Liver (tissue), 9 donors: Measurements from ENCODE around the gene ELF4. TPM values are rescaled to one million over a fixed set of nuclear protein-coding genes. Genes with fewer than 3 reads are reported as not detected.

Experiments used
- DNase-seq: peaks from one replicate; pipeline ENCODE4 v3.0.0-alpha.2; 2017; ENCODE audit warnings: low spot score
- H3K27ac ChIP-seq, 2 donors: one replicate each; pipeline ENCODE4 v1.7.0; 2013; ENCODE audit warnings: inconsistent platforms in 2 of 2, low read length in 2 of 2, control low read depth in 1 of 2, low read depth in 1 of 2, mild to moderate bottlenecking in 1 of 2
- H3K27me3 ChIP-seq, 4 donors: one replicate each; pipeline versions ENCODE4 v1.6.1 to v1.7.0; 2013; ENCODE audit warnings: low read length in 3 of 4, inconsistent platforms in 1 of 4, mild to moderate bottlenecking in 1 of 4, moderate library complexity in 1 of 4; ENCODE audit not compliant: control insufficient read depth in 4 of 4, insufficient read depth in 4 of 4
- H3K36me3 ChIP-seq, 4 donors: one replicate each; pipeline versions ENCODE4 v1.6.1 to v1.7.0; 2013; ENCODE audit warnings: low read length in 3 of 4, mild to moderate bottlenecking in 3 of 4, low read depth in 1 of 4, moderate library complexity in 1 of 4; ENCODE audit not compliant: control insufficient read depth in 4 of 4, insufficient read depth in 3 of 4
- H3K4me1 ChIP-seq, 4 donors: one replicate each; pipeline versions ENCODE4 v1.6.1 to v1.7.0; 2013; ENCODE audit warnings: low read length in 3 of 4, mild to moderate bottlenecking in 3 of 4, moderate library complexity in 1 of 4; ENCODE audit not compliant: control insufficient read depth in 4 of 4, insufficient read depth in 4 of 4
- H3K4me3 ChIP-seq, 3 donors: one replicate each; pipeline versions ENCODE4 v1.6.1 to v1.7.0; 2013; ENCODE audit warnings: low read length in 3 of 3, control low read depth in 1 of 3, low read depth in 1 of 3, mild to moderate bottlenecking in 1 of 3
- H3K9ac ChIP-seq, 2 donors: one replicate each; pipeline ENCODE4 v1.7.0; 2013; ENCODE audit warnings: low read length in 2 of 2, mild to moderate bottlenecking in 2 of 2, moderate library complexity in 2 of 2, control low read depth in 1 of 2, low read depth in 1 of 2
- H3K9me3 ChIP-seq, 4 donors: one replicate each; pipeline versions ENCODE4 v1.6.1 to v1.7.0; 2013; ENCODE audit warnings: low read length in 3 of 4; ENCODE audit not compliant: control insufficient read depth in 4 of 4
- EGR1 ChIP-seq, 2 donors: IDR thresholded peaks; 2 replicates each; pipeline ENCODE4 v1.6.1; 2016 to 2018; ENCODE audit warnings: antibody characterized with exemption in 2 of 2, low read depth in 2 of 2
- FOXA1 ChIP-seq: IDR thresholded peaks from 2 replicates; pipeline ENCODE4 v1.6.1; 2016; ENCODE audit warnings: antibody characterized with exemption
- FOXA2 ChIP-seq: IDR thresholded peaks from 2 replicates; pipeline ENCODE4 v1.6.1; 2016; ENCODE audit warnings: antibody characterized with exemption
- GABPA ChIP-seq, 2 donors: IDR thresholded peaks in 1 of 2; conservative IDR thresholded peaks in 1 of 2; 2 replicates each; pipeline ENCODE4 v1.6.1; 2016; ENCODE audit warnings: antibody characterized with exemption in 2 of 2, mild to moderate bottlenecking in 1 of 2, moderate library complexity in 1 of 2
- HNF4A ChIP-seq, 2 donors: conservative IDR thresholded peaks; 2 replicates each; pipeline ENCODE4 v1.6.1; 2016; ENCODE audit warnings: antibody characterized with exemption in 2 of 2, mild to moderate bottlenecking in 2 of 2
- HNF4G ChIP-seq: IDR thresholded peaks from 2 replicates; pipeline ENCODE4 v1.6.1; 2016; ENCODE audit warnings: antibody characterized with exemption
- JUND ChIP-seq, 2 donors: IDR thresholded peaks; 2 replicates each; pipeline ENCODE4 v1.6.1; 2016; ENCODE audit warnings: antibody characterized with exemption in 2 of 2
- NR2F2 ChIP-seq: IDR thresholded peaks from 2 replicates; pipeline ENCODE4 v1.6.1; 2016; ENCODE audit warnings: antibody characterized with exemption
- RAD21 ChIP-seq, 2 donors: IDR thresholded peaks; 2 replicates each; pipeline ENCODE4 v1.6.1; 2016; ENCODE audit warnings: antibody characterized with exemption in 2 of 2, mild to moderate bottlenecking in 2 of 2
- RXRA ChIP-seq, 2 donors: IDR thresholded peaks; 2 replicates each; pipeline ENCODE4 v1.6.1; 2017 to 2018; ENCODE audit warnings: antibody characterized with exemption in 2 of 2, mild to moderate bottlenecking in 1 of 2
- SP1 ChIP-seq: IDR thresholded peaks from 2 replicates; pipeline ENCODE4 v1.6.1; 2018; ENCODE audit warnings: antibody characterized with exemption, mild to moderate bottlenecking
- TAF1 ChIP-seq: conservative IDR thresholded peaks from 2 replicates; pipeline ENCODE4 v1.6.1; 2016; ENCODE audit warnings: antibody characterized with exemption, mild to moderate bottlenecking
- YY1 ChIP-seq: IDR thresholded peaks from 2 replicates; pipeline ENCODE4 v1.6.1; 2016; ENCODE audit warnings: antibody characterized with exemption, mild to moderate bottlenecking
- whole genome bisulfite sequencing: extraction: QIAGEN DNeasy Blood & Tissue Kit; methylation state at CpG from one replicate; pipeline ENCODE4 v1.1.7; 2013; 5-methylcytosine and 5-hydroxymethylcytosine counted together
- polyA plus RNA-seq, 2 donors: library from polyadenylated mRNA; stranded (reverse) in 1 of 2; unstranded in 1 of 2; fragments of 200-250 nt in 1 of 2; fragments of >200 nt in 1 of 2; fragmentation: Nextera tagmentation in 1 of 2; extraction: Ambion mirVana in 1 of 2; gene quantifications; one replicate each; pipeline versions ENCODE4 v1.2.1 to v1.2.3, GENCODE V29; 2013 to 2015
- total RNA-seq, 2 donors: library from RNA; depleted of rRNA; stranded (reverse); fragments of >200 nt; gene quantifications; one replicate each; pipeline ENCODE4 v1.2.3, GENCODE V29; 2014
- TF ChIP-seq, protein P1 (sequence below): fragments of 150-350 bp; IDR thresholded peaks from 2 replicates; pipeline ENCODE4 v1.5.1; 2017; ENCODE audit warnings: improper control_type of control experiment, low read depth, low read length; ENCODE audit not compliant: missing input control
- TF ChIP-seq, protein P2 (sequence below): IDR thresholded peaks from 2 replicates; pipeline ENCODE4 v1.6.1; 2016; ENCODE audit warnings: antibody characterized with exemption
- TF ChIP-seq, protein P3 (sequence below): IDR thresholded peaks from 2 replicates; pipeline ENCODE4 v1.6.1; 2016; ENCODE audit warnings: antibody characterized with exemption
- TF ChIP-seq, protein P4 (sequence below): IDR thresholded peaks from 2 replicates; pipeline ENCODE4 v1.6.1; 2016; ENCODE audit warnings: antibody characterized with exemption, mild to moderate bottlenecking
- TF ChIP-seq, protein P5 (sequence below): IDR thresholded peaks from 2 replicates; pipeline ENCODE4 v1.6.1; 2016; ENCODE audit warnings: antibody characterized with exemption
- donor health status: healthy.
- donor health status: healthy.
- donor health status: healthy.
- donor health status: healthy.
- donor health status: healthy.

ELF4 gene
- total and polyA plus RNA-seq, 4 donors: 0.35 to 4.7 (median 1.5) TPM

DNA sequence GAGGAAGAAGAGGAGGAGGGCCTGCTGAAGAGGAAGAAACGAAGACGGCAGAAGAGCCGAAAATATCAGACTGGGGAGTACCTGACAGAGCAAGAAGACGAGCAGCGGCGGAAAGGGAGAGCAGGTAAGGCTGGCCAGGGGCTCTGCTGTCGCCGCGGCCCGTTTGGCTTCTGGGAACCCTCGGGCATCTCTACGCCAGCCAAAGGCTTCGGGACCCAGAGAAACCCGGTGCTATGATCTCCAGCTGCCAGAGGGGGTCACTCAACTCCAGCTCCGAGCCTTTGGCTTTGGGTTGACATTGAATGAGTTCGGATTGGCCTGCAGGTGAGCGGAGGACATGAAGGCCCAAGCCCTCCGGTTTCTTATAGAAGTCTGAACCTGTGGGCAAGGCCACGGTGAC lies 85.0 kb downstream of the ELF4 start:
- no peaks in the 10 kb centered on the region for H3K4me1 ChIP-seq
- WGBS: 93% methylated on average over 19 of the region's 19 CpGs
- H3K27ac ChIP-seq: no peak overlapping the region
- TF ChIP-seq, protein P1, sequence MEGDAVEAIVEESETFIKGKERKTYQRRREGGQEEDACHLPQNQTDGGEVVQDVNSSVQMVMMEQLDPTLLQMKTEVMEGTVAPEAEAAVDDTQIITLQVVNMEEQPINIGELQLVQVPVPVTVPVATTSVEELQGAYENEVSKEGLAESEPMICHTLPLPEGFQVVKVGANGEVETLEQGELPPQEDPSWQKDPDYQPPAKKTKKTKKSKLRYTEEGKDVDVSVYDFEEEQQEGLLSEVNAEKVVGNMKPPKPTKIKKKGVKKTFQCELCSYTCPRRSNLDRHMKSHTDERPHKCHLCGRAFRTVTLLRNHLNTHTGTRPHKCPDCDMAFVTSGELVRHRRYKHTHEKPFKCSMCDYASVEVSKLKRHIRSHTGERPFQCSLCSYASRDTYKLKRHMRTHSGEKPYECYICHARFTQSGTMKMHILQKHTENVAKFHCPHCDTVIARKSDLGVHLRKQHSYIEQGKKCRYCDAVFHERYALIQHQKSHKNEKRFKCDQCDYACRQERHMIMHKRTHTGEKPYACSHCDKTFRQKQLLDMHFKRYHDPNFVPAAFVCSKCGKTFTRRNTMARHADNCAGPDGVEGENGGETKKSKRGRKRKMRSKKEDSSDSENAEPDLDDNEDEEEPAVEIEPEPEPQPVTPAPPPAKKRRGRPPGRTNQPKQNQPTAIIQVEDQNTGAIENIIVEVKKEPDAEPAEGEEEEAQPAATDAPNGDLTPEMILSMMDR: no peak
- TF ChIP-seq TAF1 (no peak), JUND (IDR thresholded peaks at IDR 0.05) (no peak), EGR1 (IDR thresholded peaks at IDR 0.05; ENCODE audit: low read depth in 2 of 2) (no peak), HNF4A (conservative IDR thresholded peaks at IDR 0.05) (no peak), RXRA (IDR thresholded peaks at IDR 0.05) (no peak), YY1 (no peak), GABPA (IDR thresholded peaks at IDR 0.05 in 1 of 2, conservative IDR thresholded peaks at IDR 0.05 in 1 of 2) (no peak), FOXA2 (no peak), HNF4G (no peak), NR2F2 (no peak), FOXA1 (no peak), SP1 (no peak), RAD21 (IDR thresholded peaks at IDR 0.05) (no peak)
- TF ChIP-seq, protein P2, sequence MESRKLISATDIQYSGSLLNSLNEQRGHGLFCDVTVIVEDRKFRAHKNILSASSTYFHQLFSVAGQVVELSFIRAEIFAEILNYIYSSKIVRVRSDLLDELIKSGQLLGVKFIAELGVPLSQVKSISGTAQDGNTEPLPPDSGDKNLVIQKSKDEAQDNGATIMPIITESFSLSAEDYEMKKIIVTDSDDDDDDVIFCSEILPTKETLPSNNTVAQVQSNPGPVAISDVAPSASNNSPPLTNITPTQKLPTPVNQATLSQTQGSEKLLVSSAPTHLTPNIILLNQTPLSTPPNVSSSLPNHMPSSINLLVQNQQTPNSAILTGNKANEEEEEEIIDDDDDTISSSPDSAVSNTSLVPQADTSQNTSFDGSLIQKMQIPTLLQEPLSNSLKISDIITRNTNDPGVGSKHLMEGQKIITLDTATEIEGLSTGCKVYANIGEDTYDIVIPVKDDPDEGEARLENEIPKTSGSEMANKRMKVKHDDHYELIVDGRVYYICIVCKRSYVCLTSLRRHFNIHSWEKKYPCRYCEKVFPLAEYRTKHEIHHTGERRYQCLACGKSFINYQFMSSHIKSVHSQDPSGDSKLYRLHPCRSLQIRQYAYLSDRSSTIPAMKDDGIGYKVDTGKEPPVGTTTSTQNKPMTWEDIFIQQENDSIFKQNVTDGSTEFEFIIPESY: no peak
- TF ChIP-seq, protein P3, sequence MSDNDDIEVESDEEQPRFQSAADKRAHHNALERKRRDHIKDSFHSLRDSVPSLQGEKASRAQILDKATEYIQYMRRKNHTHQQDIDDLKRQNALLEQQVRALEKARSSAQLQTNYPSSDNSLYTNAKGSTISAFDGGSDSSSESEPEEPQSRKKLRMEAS: no peak
- TF ChIP-seq, protein P4, sequence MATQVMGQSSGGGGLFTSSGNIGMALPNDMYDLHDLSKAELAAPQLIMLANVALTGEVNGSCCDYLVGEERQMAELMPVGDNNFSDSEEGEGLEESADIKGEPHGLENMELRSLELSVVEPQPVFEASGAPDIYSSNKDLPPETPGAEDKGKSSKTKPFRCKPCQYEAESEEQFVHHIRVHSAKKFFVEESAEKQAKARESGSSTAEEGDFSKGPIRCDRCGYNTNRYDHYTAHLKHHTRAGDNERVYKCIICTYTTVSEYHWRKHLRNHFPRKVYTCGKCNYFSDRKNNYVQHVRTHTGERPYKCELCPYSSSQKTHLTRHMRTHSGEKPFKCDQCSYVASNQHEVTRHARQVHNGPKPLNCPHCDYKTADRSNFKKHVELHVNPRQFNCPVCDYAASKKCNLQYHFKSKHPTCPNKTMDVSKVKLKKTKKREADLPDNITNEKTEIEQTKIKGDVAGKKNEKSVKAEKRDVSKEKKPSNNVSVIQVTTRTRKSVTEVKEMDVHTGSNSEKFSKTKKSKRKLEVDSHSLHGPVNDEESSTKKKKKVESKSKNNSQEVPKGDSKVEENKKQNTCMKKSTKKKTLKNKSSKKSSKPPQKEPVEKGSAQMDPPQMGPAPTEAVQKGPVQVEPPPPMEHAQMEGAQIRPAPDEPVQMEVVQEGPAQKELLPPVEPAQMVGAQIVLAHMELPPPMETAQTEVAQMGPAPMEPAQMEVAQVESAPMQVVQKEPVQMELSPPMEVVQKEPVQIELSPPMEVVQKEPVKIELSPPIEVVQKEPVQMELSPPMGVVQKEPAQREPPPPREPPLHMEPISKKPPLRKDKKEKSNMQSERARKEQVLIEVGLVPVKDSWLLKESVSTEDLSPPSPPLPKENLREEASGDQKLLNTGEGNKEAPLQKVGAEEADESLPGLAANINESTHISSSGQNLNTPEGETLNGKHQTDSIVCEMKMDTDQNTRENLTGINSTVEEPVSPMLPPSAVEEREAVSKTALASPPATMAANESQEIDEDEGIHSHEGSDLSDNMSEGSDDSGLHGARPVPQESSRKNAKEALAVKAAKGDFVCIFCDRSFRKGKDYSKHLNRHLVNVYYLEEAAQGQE: no peak
- TF ChIP-seq, protein P5, sequence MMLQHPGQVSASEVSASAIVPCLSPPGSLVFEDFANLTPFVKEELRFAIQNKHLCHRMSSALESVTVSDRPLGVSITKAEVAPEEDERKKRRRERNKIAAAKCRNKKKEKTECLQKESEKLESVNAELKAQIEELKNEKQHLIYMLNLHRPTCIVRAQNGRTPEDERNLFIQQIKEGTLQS: no peak
- H3K27me3 ChIP-seq: no peaks in the 10 kb centered on the region
- no peak for DNase-seq
- H3K9ac ChIP-seq: no peak overlapping the region
- no peak overlapping the region for H3K4me3 ChIP-seq
- H3K36me3 ChIP-seq: peaks cover 3 to 41% (median 22%) of the 10 kb centered on the region in 4 donors
- no peaks in the 10 kb centered on the region for H3K9me3 ChIP-seq
